GM19351 (cell line): ENCODE data around the gene PLXNA4.
A peak's percentile ranks its signal among the peaks of the same experiment; 100 is the strongest.

Experiments used
- ATAC-seq: cut with Tn5 transposase; IDR thresholded peaks from one replicate; pipeline ENCODE4 v1.9.1; 2021; ENCODE audit warnings: mild to moderate bottlenecking, moderate library complexity; ENCODE audit not compliant: unreplicated experiment

Gene PLXNA4

GRCh38 chr7:132590162-132590561, 13.9 kb upstream of the PLXNA4 start:
- ATAC-seq: no peak

DNA sequence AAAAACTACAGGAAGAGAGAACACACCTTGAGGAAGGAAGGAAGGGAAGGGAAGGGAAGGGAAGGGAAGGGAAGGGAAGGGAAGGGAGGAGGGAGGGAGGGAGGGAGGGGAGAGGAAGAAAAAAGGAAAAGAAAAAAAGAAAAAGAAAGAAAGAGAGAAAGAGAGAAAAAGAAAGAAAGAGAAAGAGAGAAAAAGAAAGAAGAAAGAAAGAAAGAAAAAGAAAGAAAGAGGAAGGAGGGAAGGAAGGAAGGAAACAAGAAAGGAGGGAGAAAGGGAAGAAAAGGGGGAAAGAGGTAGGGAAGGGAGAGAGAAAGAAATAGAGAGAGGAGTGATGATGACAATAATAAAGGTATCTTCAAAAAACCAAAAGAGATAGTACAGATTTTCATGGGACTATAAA, 12.3 kb upstream of the PLXNA4 start:
- no peak for ATAC-seq

DNA sequence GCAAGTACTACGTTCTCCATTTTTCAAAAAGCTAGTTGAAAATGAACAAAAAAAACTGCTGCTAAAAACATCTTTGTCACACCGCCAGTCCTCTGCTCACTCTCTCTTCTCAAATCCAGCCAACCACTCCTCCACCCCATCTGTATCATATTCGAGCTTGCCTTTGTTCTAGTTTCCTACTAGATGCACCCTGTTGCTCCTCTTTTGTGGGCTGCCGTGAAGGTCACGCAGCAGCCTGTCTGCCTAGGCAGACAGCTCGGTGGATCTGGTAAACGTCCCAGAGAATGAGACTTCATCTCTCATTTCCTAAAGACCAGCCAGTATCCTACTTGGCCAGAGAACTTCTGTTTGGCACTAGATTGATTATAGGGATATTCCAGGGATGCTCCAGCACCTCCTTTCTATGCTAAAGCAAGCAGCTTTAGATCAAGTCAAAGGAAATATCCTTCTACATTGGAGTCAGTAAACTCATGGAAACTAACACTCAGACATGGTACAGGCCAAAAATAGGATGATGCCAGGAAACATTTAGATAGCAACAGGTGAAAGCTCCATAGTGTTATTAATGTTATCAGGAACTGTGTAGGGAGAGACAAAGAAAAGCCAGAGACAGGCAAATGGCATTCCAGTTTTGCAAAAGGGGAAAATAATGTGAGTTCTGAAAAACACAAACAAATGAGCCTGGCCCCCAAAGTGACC, 8.7 kb upstream of the PLXNA4 start:
- no peak for ATAC-seq

DNA sequence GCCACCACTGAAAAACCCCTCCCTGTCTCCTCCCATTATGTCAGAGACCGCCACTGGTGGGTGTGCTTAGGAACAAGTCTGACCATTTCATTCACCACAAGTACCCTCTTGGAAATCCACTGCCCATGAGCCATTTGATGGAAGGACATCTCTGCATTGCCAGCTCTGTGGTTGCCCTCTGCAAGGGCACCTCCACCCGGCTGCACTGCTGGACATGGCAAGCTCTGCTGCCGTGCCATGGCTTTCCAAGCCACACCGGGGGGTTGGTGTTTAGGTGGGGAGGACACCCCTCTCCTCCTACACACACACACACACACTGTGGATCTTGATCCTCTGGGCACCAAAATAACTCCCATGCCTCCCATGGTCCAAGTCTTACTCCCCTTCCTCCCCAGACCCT, 5.2 kb upstream of the PLXNA4 start:
- ATAC-seq: no peak

DNA sequence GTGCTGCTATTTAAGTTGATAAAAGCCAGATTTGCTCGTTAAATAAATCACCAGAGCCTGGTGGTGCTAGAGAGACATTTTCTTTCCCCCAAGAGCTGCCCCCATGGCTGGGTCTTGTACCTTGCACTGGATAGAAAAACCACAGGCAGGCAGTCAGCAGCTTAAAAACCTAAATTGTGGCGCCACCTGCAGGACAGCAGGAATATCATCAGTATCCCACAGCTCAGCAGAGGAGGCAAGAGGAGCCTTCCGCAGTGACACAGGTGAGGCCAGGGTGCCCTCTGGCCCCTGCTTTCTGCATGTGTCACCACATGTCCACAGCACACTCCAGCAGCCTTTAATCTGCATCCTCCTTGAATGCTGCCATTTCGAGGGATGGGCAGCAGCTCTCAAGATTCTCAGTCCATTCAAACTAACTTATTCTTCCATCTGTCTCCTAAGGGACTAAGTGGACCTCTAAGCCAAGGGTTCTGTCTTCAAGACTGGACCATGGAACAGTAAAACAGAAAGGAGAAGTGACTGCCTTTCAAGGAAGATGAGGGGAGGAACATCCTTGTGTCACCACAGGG, 4.5 kb upstream of the PLXNA4 start:
- ATAC-seq: peak; percentile 80

DNA sequence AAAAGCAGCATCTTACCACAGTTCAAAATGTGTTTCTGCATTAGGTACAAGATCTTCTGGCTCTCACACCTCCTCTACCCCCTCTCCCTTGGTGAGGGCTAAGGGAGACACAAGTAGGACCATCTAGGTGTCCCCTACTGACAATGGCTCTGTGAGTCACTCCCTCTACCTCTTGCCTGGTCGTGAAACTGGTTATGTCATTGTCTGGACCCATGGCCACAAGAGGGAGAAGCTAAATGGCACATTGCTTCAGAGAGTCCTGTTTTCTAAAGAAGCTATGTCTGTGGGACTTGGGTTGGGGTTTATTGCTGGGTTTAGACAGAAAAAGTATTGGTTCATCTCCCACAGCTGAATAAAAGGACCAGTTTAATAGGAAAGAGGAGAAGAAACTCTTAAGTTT, 4.0 kb upstream of the PLXNA4 start:
- no peak for ATAC-seq

DNA sequence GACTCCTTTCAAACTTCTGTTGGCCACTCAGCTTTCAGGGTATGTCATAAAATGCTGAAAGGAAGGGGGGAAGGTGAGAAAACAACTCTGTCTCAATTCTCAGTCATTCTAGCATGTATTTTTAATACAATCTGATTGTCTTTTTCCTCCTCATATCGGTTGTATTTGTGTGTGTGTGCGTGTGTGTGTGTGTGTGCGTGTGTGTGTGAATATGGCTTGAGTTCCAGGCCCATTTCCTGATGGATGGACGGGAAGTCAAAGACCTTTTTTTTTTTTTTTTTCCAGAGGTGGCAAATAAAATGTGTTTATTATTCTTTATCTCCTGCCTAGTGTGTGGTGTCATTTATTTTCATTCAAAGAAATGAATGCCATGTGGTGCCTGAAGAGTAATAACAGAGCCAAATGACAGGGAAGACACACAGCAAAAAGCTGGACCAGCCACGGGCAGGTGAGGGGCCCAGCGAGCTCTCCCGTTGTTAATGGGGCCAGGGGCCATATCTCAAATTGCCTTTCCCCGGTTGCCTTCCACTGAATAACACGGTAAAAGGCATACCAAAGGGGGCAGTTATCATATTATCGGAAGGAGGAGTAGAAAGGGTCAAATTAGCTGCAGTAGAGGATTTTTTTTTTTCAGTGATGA, 3.1 kb upstream of the PLXNA4 start:
- no peak for ATAC-seq

- ATAC-seq: no peak
Observed at GRCh38 chr7:132578826-132579225, 2.6 kb upstream of the PLXNA4 start.

GRCh38 chr7:132578050-132578370, 1.7 kb upstream of the PLXNA4 start:
- no peak for ATAC-seq

DNA sequence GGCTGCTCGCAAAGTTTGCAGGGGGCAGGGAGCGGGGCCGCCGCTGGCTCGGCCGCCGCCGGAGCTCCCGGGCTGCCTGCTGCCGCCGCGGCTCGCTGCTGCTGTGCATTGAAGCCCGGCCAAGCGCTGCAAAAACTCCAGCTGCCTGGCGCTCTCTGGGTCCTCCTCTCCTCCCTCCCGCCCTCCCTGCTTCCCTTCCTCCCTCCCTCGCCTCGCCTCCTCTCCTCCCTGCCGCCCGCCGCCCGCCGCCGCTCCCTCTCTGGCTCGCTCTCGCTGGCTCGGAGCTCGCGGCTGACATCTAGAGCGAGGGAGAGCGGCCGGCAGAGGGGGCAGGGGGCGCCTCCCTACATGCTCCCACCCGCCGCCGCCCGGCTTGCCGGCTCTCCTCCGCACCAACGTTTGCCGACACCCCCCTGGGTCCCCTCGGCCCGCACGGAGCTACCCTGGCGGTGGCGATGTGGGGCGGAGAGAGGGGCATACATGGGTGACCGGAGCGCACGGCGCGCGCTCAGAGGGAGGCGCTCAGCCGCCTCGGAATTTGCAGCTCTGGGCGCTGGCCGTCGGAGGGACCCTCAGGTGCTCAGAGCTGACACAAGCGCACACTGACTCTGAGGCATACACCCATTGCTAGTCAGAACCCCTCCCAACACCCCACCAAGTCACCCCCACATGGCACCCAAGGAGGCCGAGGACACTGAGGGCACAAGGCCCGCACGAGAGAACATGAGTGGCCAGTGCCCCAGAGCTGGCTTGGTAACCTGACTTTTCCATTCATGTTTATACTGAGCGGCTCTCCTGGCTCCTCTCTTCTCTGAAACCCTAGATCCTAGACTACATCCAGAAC, 1.2 kb upstream of the PLXNA4 start:
- ATAC-seq: no peak

- no peak for ATAC-seq
Observed at GRCh38 chr7:132576721-132577085, 433 bp upstream of the PLXNA4 start.

DNA sequence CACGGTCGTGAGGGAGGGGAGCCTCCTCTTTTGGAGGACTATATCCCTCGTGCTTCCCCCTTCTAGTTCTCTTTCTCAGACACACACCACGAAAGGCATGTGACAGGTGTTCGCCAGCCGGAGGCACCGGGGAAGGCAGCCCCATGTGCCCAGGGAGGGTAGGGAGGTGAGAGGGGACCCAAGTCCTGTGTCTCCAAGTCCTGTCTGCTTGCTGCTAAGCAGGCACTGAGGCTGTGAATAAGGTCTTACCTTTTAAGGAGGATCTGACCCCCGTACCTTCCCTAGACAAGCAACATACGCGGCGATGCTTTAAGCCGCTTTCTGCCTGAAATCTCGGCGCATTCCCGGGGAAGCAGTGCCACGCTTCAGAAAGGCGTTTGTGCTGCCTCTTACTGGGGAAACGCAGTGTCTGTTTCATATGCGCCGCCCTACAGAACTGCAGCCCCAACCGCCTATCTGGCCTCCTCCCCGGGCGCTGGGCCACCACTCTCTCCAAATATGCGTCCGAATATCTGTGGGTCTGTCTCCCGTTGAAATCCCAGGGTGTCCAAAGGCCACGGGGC, 770 bp downstream of the PLXNA4 start:
- ATAC-seq: no peak

DNA sequence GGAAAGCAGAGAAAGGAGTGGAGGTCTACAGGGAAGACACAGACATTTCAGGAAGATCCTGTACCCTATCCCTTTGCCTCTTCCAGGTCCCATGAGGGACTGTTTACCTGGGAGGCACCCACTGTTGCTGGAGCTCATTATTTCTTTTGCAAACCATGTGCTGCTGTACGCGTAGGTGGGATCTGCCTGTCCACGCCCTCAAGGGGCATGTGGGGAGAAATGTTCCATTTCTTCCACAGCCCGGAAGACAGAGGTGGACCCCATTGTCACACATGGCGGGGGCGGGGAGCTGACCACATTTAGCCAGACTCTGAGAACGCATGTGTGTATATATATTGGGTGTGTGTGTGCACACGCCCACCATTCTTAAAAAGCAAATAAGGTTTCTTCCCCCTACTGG, 2.0 kb downstream of the PLXNA4 start:
- no peak for ATAC-seq

GRCh38 chr7:132573251-132573955, 2.9 kb downstream of the PLXNA4 start:
- ATAC-seq: no peak

- ATAC-seq: no peak
Observed at GRCh38 chr7:132572526-132572925, 3.7 kb downstream of the PLXNA4 start.

- no peak for ATAC-seq
Observed at GRCh38 chr7:132571970-132572369, 4.3 kb downstream of the PLXNA4 start.

DNA sequence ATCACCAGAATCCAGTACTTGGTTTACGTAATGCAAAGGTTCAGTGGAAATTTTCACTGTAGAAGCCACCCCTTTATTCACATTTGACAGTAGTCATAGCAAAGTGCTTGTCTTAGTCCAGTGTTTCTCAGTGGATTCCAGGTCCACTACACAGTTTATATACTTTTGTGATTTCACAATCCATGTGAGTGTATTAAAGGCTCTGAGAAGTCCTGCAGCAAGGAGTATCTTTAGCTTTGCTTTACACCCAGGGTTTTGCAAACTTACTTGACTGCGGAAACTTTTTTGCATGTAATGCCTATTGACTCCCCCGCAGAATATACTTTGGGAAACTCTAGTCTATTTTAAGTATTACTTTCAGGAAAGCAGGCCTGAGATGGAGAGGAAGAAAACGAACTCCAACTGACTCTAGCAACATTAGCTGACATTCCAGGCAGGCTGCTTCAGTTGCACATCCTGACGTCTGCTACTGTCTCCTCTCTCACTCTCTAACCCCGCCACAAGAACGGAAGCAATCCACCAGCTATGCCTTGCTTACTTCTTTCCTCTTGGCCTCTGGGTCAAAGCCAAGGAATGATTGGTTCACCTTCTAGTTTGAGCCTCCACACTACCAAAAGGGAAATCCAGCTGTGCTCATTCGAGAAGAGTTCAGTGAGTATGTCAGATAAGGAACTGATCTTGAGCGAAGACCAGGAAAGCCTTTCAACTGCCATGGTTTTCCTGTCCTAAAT, 6.2 kb downstream of the PLXNA4 start:
- no peak for ATAC-seq

DNA sequence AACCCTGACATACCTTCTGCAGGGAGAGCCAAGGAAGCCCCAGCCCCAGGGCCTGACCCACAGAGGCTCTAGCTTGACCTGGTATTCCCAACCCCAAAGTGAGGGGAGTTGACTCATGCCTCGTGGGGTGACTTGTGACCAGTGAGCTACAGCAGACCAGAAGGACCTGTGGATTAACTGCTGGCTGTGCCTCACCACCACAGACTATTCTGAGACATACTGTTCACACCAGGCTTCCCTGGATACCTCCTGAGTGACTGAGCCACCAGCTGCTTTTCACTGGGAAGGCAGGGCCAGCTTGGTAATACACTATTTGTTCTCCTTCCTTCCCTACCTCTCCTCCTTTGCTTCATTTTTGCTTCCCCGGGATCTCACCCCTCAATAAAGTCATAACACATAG, 7.3 kb downstream of the PLXNA4 start:
- ATAC-seq: no peak

DNA sequence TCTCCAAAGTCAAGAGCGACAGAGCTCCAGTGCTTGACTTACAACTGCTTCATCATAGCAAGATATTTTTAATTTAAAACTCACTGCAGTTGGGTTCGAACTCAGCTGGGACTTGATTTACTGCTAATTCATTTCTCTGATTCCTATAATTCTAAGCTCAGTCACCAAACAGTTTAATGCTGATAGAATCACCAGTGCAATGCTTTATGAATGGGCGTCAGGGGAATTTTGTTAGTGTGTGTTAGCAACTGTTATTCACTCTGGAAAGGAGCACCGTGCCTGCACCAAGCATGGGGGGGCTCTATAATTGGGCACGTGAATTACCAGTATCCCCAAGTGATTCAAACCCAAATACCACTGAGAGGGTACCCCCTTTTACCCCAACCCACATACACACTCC, 10.4 kb downstream of the PLXNA4 start:
- no peak for ATAC-seq

DNA sequence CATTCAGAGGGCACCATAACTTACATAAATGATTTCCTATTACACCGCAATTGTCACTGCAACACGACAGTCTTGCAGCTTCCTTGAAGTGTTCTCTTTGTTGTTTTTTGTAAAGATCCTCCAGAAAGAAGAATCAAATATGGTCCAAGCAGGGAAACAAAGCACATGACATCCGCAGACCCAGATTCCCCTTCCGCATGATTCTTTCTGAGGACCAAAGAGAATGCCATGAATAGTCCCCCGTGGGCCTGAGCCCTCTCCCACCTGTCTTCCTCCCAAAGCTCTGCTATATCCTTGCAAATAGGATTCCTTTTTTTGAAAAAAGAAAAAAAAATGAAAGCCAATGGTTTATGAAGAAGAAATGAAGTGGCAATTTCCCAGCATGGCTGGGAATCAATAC, 10.8 kb downstream of the PLXNA4 start:
- ATAC-seq: no peak
